Ureter (tissue), 1 donor: ENCODE data around the gene HGFAC. TPM values are rescaled to one million over a fixed set of nuclear protein-coding genes. Genes with fewer than 3 reads are reported as not detected.

Experiments
- DNase-seq: peaks from one replicate; pipeline ENCODE4 v3.0.0-alpha.2; 2020; ENCODE audit warnings: low spot score
- total RNA-seq: library from RNA; stranded (reverse); gene quantifications from one replicate; pipeline ENCODE4 v1.2.4, GENCODE V29; 2023
- donor health status: DM: yes; HTN: yes; CAD: no.

Gene HGFAC
- total RNA-seq, 1 donor from 2014 or later = not detected

- DNase-seq = peak; percentile 79
These were observed 19.9 kb downstream of the HGFAC start for GRCh38 chr4:3461515-3462291.

DNA sequence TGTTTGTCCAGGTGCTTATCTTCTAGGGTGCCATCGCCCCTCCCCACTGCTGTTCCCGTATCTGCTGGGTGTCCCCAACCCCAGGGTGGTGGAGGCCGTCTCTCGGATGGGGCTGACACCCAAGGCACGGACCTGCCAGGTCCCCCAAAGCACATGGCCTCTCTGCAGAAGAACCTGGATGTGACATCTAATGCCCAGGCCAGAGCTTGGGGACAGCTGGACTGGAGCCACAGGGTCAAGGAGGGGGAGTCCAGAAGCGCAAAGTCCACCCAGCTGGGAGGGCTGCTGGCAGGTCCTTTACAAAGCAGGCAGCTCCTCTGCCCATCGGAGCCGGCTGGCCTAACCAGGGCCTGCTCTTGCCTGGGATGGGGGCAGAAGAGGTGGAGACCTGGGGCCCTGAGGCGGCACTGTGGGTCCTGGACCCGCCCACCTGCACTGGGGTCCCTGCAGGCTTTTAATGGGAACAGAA, 20.6 kb downstream of the HGFAC start:
- DNase-seq = no peak

- no peak for DNase-seq
These were observed 21.1 kb downstream of the HGFAC start, which contains the start of gene DOK7 for GRCh38 chr4:3462790-3463415. TSS of gene DOK7 (plus strand) at chr4:3463306. CDS start at chr4:3463376, 70 bp downstream.

- no peak for DNase-seq
These were observed 22.0 kb downstream of the HGFAC start for GRCh38 chr4:3463556-3464348.

GRCh38 chr4:3464349-3464905, 22.7 kb downstream of the HGFAC start:
- no peak for DNase-seq

GRCh38 chr4:3464911-3465697, 23.3 kb downstream of the HGFAC start:
- no peak for DNase-seq

GRCh38 chr4:3465698-3466671, 24.2 kb downstream of the HGFAC start:
- no peak for DNase-seq

DNA sequence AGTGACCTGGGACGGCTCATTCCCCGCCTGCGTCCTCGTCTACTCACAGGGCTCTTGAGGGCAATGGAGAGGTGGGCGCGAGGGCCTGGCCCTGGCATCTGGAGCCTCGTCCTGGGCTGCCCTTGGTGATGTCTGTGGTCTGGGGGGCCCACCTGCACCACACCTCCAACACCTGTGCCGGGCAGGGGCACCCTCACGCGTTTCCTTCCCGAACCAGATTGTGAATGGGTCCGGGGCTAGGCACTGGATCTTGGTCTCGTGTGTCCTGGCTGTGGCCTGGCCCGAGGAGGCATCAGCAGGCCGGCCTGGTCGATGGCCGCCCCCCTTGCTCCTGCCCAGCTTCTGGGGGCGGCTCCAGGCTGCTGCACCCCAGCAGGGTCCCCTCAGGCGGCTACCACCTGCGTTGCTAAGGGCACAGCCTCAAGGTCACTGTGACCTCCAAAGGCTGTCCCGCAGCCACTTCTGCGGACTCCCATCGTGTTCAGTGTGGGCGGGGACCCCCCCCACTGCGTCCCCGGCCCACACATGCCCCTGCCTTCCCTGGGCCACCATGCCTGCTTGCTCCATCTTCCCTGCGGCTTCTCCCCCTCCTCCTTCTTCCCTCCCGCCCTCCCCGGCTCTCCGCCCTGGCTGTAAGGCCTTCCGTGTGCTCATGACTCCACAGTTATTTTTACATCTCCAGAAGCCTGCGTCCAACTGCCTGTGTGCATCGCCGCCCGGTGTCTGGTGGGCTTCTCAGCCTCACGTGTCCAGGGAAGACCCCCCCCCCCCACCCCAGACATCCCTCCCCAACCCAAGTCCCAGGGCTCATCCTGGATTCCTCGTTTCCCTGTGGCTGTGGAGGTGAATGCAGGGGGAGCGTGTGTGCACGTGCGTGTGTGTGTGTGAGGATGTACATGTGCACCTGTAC, 25.2 kb downstream of the HGFAC start:
- DNase-seq = no peak

GRCh38 chr4:3467601-3468031, 25.8 kb downstream of the HGFAC start:
- DNase-seq = no peak

DNA sequence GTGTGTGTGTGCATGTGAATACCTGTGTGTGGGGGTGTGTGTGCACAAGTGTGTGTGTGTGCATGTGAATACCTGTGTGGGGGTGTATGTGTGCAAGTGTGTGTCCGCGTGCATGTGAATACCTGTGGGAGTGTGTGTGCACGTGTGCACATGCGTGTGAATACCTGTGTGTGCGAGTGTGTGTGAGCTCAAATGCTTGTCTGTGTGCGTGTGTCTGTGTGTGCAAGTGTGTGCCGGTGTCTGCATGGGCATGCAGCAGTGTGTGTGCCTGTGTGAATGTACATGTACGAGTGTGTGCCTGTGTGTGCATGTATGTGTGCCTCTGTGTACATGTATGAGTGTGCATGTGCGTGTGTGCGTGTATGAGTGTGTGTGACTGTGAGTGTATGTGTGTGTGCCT, 26.4 kb downstream of the HGFAC start:
- DNase-seq = no peak

- no peak for DNase-seq
These were observed 27.0 kb downstream of the HGFAC start for GRCh38 chr4:3468804-3469203.

DNA sequence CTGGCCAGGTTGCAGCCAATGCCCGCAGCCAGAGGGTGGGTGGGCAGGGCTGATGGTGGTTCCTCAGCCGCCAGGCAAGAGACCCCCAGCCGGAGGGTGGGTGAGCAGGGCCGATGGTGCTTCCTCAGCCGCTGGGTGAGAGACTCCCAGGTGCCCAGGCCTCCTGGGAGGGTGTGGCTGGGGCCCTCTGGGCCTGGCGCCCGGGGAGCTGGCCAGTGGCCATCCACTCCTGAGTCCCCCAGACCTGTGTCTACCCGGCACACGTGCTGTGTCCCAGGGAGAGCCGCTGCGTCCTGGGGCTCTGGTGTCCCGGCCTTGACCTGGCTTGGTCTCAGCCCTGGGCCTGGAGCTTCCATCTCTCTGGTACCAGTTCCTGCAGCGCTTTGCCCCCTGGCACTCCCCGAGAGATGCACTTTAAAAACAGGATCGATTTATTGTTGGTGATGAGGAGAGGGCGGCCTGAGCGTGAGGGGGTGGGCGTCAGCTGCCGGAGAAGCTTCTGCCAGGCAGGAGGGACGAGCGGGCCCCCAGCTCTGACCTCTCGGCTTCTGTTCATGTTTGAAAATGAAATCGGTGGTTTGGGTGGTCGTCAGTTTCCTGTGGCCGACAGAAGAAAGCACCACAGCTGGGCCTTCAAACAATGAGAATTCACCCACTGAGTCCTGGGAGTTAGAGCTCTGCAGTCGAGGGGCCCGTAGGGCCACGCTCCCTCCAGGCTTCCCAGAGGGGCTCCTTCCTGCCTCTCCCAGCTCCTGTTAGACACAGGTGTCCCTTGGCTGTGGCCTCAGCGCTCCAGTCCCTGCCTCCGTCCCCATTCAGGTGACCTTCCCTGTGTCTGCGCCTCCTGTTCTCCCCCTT, 27.8 kb downstream of the HGFAC start:
- no peak for DNase-seq

GRCh38 chr4:3470244-3471097, 28.7 kb downstream of the HGFAC start:
- DNase-seq = no peak

DNA sequence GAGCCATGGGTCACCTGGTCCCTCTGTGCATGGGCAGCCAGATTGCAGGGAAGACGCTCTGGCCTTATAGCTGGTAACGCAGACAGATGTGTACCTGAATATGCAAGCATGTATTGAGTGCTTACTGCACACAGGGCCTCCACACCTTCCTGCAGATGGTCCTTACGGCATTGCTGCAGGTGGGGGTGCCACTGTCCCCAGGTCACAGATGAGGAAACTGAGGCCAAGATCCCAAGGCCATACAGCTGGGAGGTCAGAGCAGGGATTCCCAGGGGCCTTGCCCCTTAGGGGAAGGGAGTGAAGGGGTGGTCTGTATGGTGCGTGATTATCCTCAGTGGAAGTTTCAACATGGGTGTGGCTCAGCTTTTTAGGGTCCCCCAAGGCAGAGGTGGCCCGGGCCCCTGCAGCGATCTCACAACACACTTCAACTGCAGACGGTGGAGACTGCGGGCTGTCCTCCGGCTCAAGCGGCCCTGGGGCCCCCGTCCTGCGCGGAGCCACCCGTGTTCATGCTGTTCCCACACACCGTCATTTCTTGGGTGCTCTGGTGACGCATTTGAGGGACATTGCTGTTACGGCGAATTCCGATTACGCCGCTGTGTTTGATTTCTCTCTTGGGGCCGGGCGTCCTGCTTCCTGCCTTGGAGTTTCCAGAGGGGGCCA, 29.5 kb downstream of the HGFAC start:
- DNase-seq = no peak

- DNase-seq = no peak
These were observed 30.1 kb downstream of the HGFAC start for GRCh38 chr4:3471886-3472285.

- DNase-seq = no peak
These were observed 30.8 kb downstream of the HGFAC start for GRCh38 chr4:3472411-3473141.
